HFFc6 (cell line): ENCODE results near the gene CPEB4. TPM values are rescaled to one million over a fixed set of nuclear protein-coding genes. Genes with fewer than 3 reads are reported as not detected.

Source experiments
- DNase-seq: peaks from one replicate; pipeline ENCODE4 v3.0.0-alpha.2; 2018
- H3K27ac Mint-ChIP-seq: 2 replicates; pipeline ENCODE4 v1.8.0; 2020; ENCODE audit warnings: mild to moderate bottlenecking, mixed read lengths
- H3K27me3 Mint-ChIP-seq: 2 replicates; pipeline ENCODE4 v1.8.0; 2021; ENCODE audit warnings: mild to moderate bottlenecking, moderate library complexity, mixed read lengths; ENCODE audit not compliant: insufficient read depth
- H3K36me3 Mint-ChIP-seq: 2 replicates; pipeline ENCODE4 v1.8.0; 2021; ENCODE audit warnings: low read depth, mixed read lengths
- H3K4me1 Mint-ChIP-seq: 2 replicates; pipeline ENCODE4 v1.8.0; 2020; ENCODE audit warnings: low read depth, mixed read lengths
- H3K4me3 Mint-ChIP-seq: 2 replicates; pipeline ENCODE4 v1.8.0; 2020; ENCODE audit warnings: mild to moderate bottlenecking, moderate library complexity, mixed read lengths
- H3K9me3 Mint-ChIP-seq: 2 replicates; pipeline ENCODE4 v1.8.0; 2020; ENCODE audit warnings: mild to moderate bottlenecking, mixed read lengths
- CTCF ChIP-seq: fragments of 200-600 bp; sonication (generic); IDR thresholded peaks from 2 replicates; pipeline ENCODE4 v1.5.0; 2021; ENCODE audit warnings: antibody characterized with exemption, mild to moderate bottlenecking
- long read RNA-seq: library from polyadenylated mRNA; unstranded; transcript quantifications from one replicate; pipeline ENCODE4 v2.0.0, GENCODE V29; 2019
- total RNA-seq, 6 experiments: library from RNA; stranded (reverse); fragmentation: NEBNext Ultra II Directional; extraction: Animal tissue kit (Norgen Biotek cat#: 25700); gene quantifications; 2 replicates in 1 of 6; 3 replicates in 5 of 6; pipeline ENCODE4 v1.2.3, GENCODE V29; 2021

The CPEB4 gene
- total RNA-seq: 10 to 100 TPM; 19.5 to 25.9 (median 22.3) TPM
- long read RNA-seq, partial matches to known transcripts: 1 of 15 reads
- long read RNA-seq, other reads (novel, unspliced or antisense): 11 of 15 reads

- peaks cover 11% of the 10 kb centered on the region for H3K36me3 Mint-ChIP-seq
- peaks cover 62% of the 10 kb centered on the region for H3K4me1 Mint-ChIP-seq
- DNase-seq: peak; percentile 99
- peak within 1 kb of the TSS; percentile 99 for H3K27ac Mint-ChIP-seq
- peak within 1 kb of the TSS; percentile 90 for H3K4me3 Mint-ChIP-seq
- H3K27me3 Mint-ChIP-seq: no peaks in the 10 kb centered on the region
- no peak for TF ChIP-seq CTCF
- peaks cover 7% of the 10 kb centered on the region for H3K9me3 Mint-ChIP-seq
Measured at GRCh38 chr5:173887610-173888472, at the start of gene CPEB4. CPEB4 (plus strand) TSS chr5:173888349; CDS start chr5:173889734, 1,385 bp downstream.

- Mint-ChIP-seq H3K9me3 (no peaks in the 10 kb centered on the region), H3K4me1 (peaks cover 6% of the 10 kb centered on the region; the same call in 1 of the 2 replicates), H3K4me3 (no peak overlapping the region), H3K27ac (no peak overlapping the region), H3K27me3 (peaks cover 9% of the 10 kb centered on the region), H3K36me3 (no peaks in the 10 kb centered on the region)
- DNase-seq: no peak
- no peak for TF ChIP-seq CTCF
Measured at GRCh38 chr5:173839117-173839713, 48.9 kb upstream of the CPEB4 start.

GRCh38 chr5:173840111-173840983 is 47.8 kb upstream of the CPEB4 start:
- H3K4me1 Mint-ChIP-seq: peaks cover 6% of the 10 kb centered on the region; the same call in 1 of the 2 replicates
- H3K27me3 Mint-ChIP-seq: peaks cover 7% of the 10 kb centered on the region
- TF ChIP-seq CTCF: no peak
- no peak overlapping the region for H3K4me3 Mint-ChIP-seq
- H3K36me3 Mint-ChIP-seq: no peaks in the 10 kb centered on the region
- H3K9me3 Mint-ChIP-seq: no peaks in the 10 kb centered on the region
- DNase-seq: no peak
- H3K27ac Mint-ChIP-seq: no peak overlapping the region

- no peak overlapping the region for H3K4me3 Mint-ChIP-seq
- peaks cover 10% of the 10 kb centered on the region for H3K27me3 Mint-ChIP-seq
- no peak overlapping the region for H3K27ac Mint-ChIP-seq
- no peaks in the 10 kb centered on the region for H3K4me1 Mint-ChIP-seq
- H3K36me3 Mint-ChIP-seq: no peaks in the 10 kb centered on the region
- H3K9me3 Mint-ChIP-seq: no peaks in the 10 kb centered on the region
- DNase-seq: no peak
- no peak for TF ChIP-seq CTCF
Measured at GRCh38 chr5:173841710-173842109, 46.4 kb upstream of the CPEB4 start.

- no peak for DNase-seq
- Mint-ChIP-seq H3K27me3 (peaks cover 10% of the 10 kb centered on the region), H3K36me3 (peaks cover 4% of the 10 kb centered on the region; the same call in 1 of the 2 replicates), H3K4me3 (no peak overlapping the region), H3K27ac (no peak overlapping the region), H3K9me3 (peaks cover 13% of the 10 kb centered on the region), H3K4me1 (no peaks in the 10 kb centered on the region)
- TF ChIP-seq CTCF: no peak
Measured at GRCh38 chr5:173843794-173844193, 44.4 kb upstream of the CPEB4 start.
